Effector CD4-positive, alpha-beta T cell (primary cell): ENCODE measurements around the gene HOXB6.

ENCODE experiments used
- DNase-seq: peaks from one replicate; pipeline ENCODE4 v3.0.0-alpha.2; 2020

The HOXB6 gene

DNA sequence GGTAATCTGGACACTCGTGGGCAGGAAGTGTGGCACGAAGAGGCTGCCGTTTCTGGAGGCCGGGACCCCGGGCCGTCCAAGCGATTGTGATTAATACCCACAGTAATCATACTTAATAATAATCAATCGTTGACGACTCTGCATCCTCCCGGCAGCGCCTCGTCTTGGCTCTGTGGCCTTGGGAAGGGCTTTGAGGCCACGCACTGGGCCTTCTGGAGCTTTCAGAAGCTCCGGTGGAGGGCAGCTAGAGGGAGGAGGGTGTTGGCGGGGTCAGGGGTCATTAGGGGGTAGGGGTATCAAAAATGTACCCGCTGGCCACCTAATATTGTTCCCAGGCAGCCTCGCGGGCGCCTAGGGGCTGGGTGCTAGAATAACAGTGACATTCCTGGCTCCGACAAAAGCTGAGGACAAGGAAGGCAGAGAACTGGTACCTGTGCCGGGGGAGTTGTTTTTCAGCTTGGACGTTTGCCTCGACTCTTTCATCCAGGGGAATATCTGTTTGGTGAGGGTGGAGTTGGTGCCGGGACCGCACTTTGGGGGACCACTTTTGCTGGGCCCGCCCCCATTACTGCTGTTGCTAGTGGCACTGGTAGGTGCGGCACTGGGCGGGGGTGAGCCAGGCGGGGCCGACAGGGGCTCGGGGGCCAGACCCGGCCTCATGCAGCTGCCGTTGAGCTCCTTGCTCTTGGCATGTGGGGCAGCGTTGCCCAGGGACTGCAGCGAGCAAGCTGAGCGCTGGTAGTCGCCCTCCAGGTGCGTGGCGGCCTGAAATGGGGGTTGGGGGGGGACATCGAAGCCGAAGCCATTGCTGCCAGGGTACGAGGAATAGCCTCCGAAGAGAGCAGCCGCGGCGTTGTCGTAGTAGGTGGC, 53.0 kb downstream of the HOXB6 start:
- DNase-seq, result no peak

DNA sequence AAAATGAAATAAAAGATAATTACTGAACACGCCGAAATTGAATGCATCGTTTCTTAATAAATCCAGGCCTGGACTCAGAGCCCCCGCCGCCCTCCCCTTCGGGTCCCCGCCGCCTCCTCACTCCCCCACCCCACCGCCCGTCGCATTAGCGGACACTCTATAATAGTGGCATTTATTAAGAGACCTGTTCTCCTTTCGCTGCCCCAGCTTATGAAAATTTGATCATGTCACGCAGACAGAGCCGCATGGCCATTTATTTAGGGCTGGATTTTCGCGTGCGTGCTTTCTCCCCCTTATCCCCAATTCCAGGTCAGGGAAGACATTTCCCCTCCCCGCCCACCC, 53.6 kb downstream of the HOXB6 start:
- no peak for DNase-seq

DNA sequence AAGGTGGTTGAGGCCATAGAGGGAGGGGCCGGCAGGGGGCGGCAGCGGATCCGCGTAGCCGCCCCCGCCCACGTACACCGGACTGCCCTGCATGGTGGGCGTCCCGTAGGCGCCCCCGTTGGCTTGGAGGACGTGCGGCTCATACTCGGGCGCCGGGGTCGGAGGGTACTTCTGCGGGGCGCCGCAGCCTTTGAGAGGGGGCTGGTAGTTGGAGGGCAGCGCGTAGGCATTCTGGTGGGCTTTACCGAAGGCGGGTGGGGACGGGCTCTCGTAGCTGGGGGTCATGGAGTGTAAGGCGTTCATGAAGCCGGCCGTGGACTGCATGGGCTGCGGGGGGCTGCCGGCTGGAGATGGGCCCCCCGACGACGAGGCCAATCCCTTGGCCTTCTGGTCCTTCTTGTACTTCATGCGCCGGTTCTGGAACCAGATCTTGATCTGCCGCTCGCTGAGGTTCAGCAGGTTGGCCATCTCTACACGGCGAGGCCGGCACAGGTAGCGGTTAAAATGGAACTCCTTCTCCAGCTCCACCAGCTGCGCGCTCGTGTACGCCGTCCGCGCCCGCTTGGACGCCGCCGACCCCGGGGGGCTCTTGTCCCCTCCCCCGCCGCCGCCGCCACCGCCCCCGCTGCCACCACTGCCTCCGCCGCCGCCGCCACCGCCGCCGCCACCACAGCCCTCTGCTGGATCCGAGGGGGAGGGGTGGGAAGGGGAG, 54.1 kb downstream of the HOXB6 start:
- DNase-seq, result no peak

DNA sequence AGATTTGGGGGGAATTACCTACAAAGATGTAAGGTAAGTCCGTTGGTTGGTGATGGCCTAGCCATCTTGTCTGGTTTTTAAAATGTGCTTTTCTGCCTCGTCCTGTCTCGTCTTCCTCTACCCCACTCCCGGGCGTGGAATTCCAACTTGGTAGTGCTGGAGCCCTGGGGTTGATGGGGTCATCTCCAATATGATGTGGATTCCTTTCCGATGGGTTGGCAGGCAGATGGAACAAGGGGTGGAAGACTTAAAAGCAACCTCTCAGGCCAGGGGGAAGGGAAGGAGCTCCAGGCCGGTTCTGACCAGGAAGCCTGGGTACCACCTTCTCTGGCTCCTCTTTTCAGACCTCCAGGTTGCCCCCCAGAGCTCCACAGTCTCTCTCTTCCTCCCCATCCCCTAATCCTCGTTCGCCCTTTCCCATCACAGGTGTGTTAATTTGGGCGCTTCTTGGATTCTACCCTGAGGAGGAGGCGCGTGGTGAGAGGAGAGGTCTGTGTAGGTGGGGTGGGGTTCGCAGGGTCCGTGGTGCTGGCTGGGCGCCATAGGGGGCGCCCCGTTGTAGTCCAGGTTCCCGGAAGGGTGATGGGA, 54.8 kb downstream of the HOXB6 start:
- no peak for DNase-seq

DNA sequence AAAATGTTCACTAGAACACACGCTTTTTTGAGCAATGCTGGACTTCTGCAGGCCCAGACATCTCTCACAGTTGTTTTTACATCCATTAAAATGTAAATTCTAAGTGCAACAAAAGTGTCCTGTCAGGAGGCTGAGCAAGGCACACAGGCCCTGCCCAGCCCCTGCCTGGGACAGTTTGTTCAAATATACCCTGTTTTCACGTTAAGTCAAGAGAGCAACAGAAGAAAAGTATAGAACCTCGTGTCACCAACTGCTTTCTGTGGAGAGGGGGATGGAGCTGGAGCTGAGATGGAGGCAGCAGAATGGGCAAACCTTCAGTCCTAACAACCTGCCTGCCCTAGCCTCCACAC, 55.5 kb downstream of the HOXB6 start:
- DNase-seq, result no peak

DNA sequence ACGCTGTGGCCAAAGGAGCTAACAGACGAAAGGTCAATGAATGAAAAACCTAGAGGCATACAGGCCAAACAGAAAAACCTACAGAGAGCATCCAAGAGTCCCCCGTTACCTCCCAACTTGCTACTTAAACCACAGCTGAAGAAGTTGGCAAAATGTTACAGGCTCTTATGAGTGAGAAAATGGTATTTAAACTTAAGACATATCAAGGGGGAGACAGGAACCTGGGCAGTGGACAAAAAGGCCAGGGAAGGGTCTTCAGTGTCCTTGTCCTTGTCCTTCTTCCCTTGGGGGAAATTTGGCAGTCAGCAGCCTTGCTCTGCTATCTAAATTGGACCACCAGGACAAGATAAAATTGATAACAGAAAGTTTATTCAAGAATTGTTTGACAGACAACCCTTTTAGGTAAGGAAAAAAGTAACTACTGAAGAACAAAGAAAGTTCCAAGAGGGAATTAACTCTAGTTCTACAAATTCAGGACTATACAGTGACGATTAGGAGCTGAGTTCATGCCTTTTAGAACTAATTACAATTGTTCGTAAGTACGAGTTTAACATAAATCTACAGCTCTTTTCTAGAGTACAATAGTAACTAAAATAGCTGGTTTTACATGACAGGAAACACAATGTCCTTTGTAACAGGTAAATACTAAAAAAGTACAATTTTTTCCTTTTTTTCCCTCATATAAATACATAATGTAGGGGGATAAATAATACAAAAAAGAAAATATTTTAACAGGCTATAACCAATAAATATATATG, 56.1 kb downstream of the HOXB6 start:
- DNase-seq, result no peak

DNA sequence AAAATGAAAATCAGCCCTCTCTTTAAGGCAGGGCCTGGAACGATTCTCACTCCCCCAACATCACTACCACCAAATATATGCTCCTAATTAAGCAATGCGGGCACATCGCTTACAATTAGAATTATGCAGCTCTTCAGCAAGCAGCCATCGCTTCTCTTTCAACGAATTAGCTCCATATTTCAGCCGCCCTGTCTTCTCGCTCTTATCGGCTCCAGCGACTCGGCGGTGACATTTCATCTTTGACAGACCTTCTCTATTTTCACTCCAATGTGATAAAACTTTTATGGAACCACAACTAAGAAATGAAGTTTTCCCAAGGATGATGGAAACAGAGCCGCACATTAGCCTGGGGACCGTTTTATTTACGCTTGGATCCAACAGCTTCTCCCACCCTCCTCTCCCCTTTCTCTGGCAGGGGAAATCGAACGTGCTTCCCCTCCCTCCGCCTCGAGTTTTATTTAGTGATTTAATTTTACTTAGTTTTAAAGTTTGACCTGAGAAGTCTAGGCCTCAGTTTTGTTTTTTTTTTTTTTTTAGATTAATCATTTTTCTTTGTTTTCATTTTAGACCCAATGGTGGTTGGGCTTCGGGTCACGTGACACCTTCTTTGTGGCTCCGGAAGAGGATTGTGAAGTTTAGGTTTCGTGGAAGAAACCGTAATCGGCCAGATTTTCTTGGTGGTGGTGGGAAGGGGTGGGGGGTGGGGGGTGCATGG, 56.8 kb downstream of the HOXB6 start:
- peak; percentile 60 for DNase-seq

DNA sequence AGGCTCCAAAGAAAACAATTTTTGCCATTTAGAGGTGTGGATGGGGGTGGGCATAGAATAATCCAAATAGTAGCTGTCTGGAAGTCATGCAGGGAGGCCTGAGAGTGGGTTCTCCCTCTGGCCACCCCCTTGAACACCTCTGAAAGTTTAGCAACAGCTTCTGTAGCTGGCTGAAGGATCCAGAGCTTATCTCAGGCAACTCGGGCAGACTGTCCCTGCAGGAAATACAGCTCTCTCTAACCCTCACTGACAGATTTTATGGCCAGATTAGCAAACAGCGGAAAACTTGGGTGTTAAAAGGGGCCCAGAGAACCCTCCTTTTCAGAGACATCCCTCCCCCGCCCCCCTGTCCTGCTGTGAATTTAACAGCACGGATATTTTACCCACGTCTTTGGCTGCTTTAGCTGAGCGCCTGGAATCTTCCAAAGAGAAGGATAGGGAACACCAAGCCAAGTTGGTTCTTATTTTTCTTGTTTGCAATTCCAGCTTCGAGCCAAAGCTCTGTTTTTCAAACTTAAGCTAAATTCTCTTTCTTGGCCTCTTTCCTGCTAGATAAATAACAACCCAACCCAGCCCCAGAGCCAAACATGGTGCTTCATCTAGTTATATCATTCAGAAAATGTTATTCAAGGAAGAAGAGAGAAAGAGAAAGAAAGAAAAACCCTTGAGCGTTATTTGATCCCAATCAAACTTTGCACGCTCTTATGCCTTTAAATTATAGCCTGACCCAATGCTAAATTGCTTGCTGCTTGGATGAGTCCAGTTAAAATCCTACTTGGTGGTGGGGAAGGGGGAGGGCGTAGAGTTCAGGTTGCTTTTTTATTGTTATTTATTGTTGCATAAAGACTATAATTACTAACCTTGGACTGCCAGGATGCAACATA, 57.6 kb downstream of the HOXB6 start:
- no peak for DNase-seq

DNA sequence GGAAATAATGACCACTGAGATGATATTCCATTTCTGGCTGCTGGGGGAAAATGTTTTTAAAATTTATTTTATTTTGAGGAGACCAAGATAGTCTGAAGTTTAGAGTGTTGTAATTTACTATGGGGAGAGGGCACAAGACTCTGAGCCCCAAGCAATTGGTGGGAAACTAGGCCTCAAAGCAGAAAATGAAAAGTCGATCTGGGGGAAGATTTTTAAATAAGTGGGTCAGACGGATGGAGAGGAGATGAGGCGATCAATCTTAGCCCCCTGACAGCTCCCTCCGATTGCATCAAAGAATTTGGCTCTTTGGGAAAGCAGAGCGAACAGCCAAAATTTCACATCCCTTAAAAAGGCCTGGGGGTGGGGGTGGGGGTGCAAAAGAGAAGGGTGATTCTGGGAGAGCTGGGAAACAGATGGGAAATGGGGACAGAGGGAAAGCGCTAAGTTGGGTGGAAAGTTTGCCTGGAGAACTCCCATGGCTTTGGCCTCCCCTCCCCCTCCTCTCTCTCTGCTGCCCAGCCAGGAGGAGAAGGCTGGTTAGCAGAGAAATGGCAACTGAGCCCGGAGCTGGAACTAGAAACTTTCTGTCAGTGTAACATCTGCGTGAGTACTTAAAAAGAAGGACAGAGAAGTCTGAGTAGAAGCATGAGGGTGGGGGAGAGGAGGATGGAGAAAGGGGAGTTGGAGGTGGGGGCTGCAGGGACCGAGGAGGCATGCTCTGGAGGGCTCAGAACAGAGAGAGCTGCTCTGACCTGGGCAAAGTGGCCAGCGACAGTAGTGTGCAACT, 58.5 kb downstream of the HOXB6 start:
- no peak for DNase-seq
